Lower leg skin (tissue), 3 donors: ENCODE data around the gene TMEM170B.
A peak's percentile ranks its signal among the peaks of the same experiment; 100 is the strongest.

ENCODE experiments used
- POLR2A ChIP-seq, 2 donors: fragments of 450-650 bp; IDR thresholded peaks; one replicate each; pipeline ENCODE4 v1.6.1; 2016 to 2017; ENCODE audit warnings: antibody characterized with exemption in 2 of 2, mild to moderate bottlenecking in 1 of 2, moderate library complexity in 1 of 2
- TF ChIP-seq, protein P1 (sequence below), 3 donors: fragments of 450-650 bp; IDR thresholded peaks; one replicate each; pipeline ENCODE4 v1.5.1; 2016; ENCODE audit warnings: antibody characterized with exemption in 3 of 3, mild to moderate bottlenecking in 3 of 3, moderate library complexity in 2 of 3

DNA sequence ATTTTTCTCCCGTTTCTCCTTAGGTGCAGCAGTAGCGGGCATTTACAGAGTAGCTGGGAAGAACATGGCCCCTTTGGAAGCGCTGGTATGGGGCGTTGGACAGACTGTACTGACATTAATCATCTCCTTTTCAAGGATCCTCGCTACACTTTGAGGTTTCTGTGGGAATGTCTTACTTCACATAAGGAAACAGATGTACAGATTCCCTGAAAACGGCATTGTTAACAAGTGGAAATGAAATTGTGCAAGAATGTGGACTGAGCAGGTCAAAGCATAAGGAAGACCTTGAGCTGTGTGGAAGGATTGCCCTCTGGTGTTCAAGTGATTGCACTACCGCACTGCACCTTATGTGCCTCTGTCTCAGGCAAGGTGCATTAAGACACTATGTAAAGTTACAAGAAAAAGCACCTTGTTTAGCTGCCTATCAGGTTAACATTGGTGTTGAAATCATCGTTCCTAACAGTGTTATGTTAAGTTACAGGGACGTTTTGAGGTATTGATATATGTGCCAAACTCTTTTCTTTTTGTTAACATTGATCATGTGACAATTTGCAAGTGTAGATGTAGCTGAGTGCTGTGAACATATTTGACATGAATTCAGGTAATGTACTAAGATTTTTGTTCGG is 38.0 kb downstream of the TMEM170B start:
- TF ChIP-seq, protein P1, sequence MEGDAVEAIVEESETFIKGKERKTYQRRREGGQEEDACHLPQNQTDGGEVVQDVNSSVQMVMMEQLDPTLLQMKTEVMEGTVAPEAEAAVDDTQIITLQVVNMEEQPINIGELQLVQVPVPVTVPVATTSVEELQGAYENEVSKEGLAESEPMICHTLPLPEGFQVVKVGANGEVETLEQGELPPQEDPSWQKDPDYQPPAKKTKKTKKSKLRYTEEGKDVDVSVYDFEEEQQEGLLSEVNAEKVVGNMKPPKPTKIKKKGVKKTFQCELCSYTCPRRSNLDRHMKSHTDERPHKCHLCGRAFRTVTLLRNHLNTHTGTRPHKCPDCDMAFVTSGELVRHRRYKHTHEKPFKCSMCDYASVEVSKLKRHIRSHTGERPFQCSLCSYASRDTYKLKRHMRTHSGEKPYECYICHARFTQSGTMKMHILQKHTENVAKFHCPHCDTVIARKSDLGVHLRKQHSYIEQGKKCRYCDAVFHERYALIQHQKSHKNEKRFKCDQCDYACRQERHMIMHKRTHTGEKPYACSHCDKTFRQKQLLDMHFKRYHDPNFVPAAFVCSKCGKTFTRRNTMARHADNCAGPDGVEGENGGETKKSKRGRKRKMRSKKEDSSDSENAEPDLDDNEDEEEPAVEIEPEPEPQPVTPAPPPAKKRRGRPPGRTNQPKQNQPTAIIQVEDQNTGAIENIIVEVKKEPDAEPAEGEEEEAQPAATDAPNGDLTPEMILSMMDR (IDR thresholded peaks at IDR 0.05), result peak in 1 of 3 donors; percentile 54
- no peak for TF ChIP-seq POLR2A (IDR thresholded peaks at IDR 0.05)
